Motor neuron (in vitro differentiated cells): ENCODE measurements around the gene CDYL. TPM values are rescaled to one million over a fixed set of nuclear protein-coding genes. Genes with fewer than 3 reads are reported as not detected.

Source experiments
- ATAC-seq, 8 experiments: fragments of 200-7000 bp; cut with Tn5 transposase; replicated peaks in 6 of 8; 2 replicates each; pipeline ENCODE4 v1.8.0; 2021; ENCODE audit warnings: mild to moderate bottlenecking in 8 of 8, moderate library complexity in 8 of 8
- H3K27ac ChIP-seq, 2 donors: fragments of 250-450 bp; sonication (Bioruptor Pico); 2 replicates each; pipeline ENCODE4 v1.9.0; 2021; ENCODE audit warnings: antibody characterized with exemption in 2 of 2, mild to moderate bottlenecking in 2 of 2, moderate library complexity in 1 of 2
- H3K4me1 ChIP-seq, 2 donors: fragments of 250-450 bp; sonication (Bioruptor Pico); replicated peaks in 1 of 2; 2 replicates each; pipeline ENCODE4 v1.6.1; 2021; ENCODE audit warnings: antibody characterized with exemption in 2 of 2, mild to moderate bottlenecking in 2 of 2, moderate library complexity in 1 of 2
- H3K4me3 ChIP-seq, 5 donors: fragments of 250-450 bp; sonication (Bioruptor Pico); 2 replicates each; pipeline ENCODE4 v1.9.0; 2021; ENCODE audit warnings: antibody characterized with exemption in 5 of 5, mild to moderate bottlenecking in 5 of 5, moderate library complexity in 4 of 5
- WGBS, 10 experiments: fragments of 450-650 bp; shearing (Covaris generic); methylation state at CpG; one replicate each; pipeline ENCODE4 v1.0.0; 2022; 5-methylcytosine and 5-hydroxymethylcytosine counted together
- in situ Hi-C, 9 experiments: fragments of 400-800 bp; cut with MboI; loops; one replicate each; pipeline ENCODE4 v1.15.0; 2021; ENCODE audit warnings: low sequenced_read_pairs in 9 of 9, low pct_unique_long_range_greater_than_20kb in 2 of 9; ENCODE audit not compliant: unreplicated experiment in 9 of 9
- total RNA-seq, 8 experiments: library from RNA; unstranded; fragments of 300-600 nt; gene quantifications; 2 replicates each; pipeline versions ENCODE4 v1.2.3 to v1.2.4, GENCODE V29; 2022

CDYL gene
- total RNA-seq, 8 experiments from 2014 or later, result 30.4 to 103 (median 62.0) TPM

DNA sequence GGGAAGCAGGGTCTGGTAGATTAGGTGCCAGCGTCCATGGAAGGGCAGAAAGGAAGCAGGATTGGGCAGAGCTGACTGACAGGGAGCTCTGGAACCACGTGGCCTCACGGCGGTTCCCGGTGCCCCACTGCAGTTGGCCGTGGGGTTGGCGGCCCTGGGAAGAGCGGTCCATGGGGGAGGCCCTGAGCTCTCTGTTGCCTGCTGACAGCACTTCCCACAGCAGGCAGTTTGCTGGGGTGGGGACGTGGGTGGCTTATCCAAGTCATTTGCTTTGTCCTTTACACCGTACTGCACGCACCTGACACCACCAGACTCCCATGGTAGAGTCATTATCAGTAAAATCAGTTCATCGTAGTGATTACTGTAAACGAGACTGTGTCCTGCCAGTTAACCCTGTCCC lies 171.5 kb downstream of the CDYL start:
- no peak for ATAC-seq
- no peak overlapping the region for H3K4me3 ChIP-seq
- H3K4me1 ChIP-seq, result peaks cover 26 to 29% of the 10 kb centered on the region in 2 donors
- H3K27ac ChIP-seq, result no peak overlapping the region
- in situ Hi-C loops, result loop anchor here in 1 of 9 experiments (25.0 kb wide), 1 partner anchor 635 kb away; no protein-coding TSS in a partner anchor
- WGBS, 10 experiments, result 83 to 100% (median 94%) methylated on average over 1 to 9 of the region's 13 CpGs; no CpG with 5 or more reads in 4 of the 10 experiments

- Histone ChIP-seq H3K4me1 (peaks cover 14 to 17% of the 10 kb centered on the region in 2 donors), H3K4me3 (no peak overlapping the region), H3K27ac (peak overlapping the region; percentile 56 to 84)
- 0 to 84% (median 65%) methylated on average over 2 to 13 of the region's 15 CpGs; no CpG with 5 or more reads in 3 of the 10 experiments for WGBS, 10 experiments
- in situ Hi-C loops, result loop anchor here in 1 of 9 experiments (25.0 kb wide), 1 partner anchor 637 kb away; no protein-coding TSS in a partner anchor
- ATAC-seq, result peak; percentile 84 to 95 (median 88)
Measured at GRCh38 chr6:4948781-4949450, 172.7 kb downstream of the CDYL start.

- Histone ChIP-seq H3K4me3 (no peak overlapping the region), H3K4me1 (peaks cover 14 to 15% of the 10 kb centered on the region in 2 donors), H3K27ac (no peak overlapping the region)
- ATAC-seq, result no peak
- in situ Hi-C loops, result no loop called here
- WGBS, 10 experiments, result 83 to 100% (median 94%) methylated on average over 3 to 7 of the region's 11 CpGs; no CpG with 5 or more reads in 5 of the 10 experiments
Measured at GRCh38 chr6:4950076-4950475, 173.9 kb downstream of the CDYL start.

- peak in 4 of 8 experiments; percentile 23 to 68 (median 42) for ATAC-seq
- in situ Hi-C loops, result no loop called here
- H3K27ac ChIP-seq, result no peak overlapping the region
- H3K4me1 ChIP-seq, result peaks cover 14 to 15% of the 10 kb centered on the region in 2 donors
- 75 to 100% (median 89%) methylated on average over 2 to 10 of the region's 14 CpGs; no CpG with 5 or more reads in 2 of the 10 experiments for WGBS, 10 experiments
- no peak overlapping the region for H3K4me3 ChIP-seq
Measured at GRCh38 chr6:4950836-4951533, 174.8 kb downstream of the CDYL start.

- in situ Hi-C loops, result no loop called here
- ATAC-seq, result no peak
- Histone ChIP-seq H3K4me3 (no peak overlapping the region), H3K27ac (no peak overlapping the region), H3K4me1 (peaks cover 8 to 9% of the 10 kb centered on the region in 2 donors)
- 85 to 100% (median 93%) methylated on average over 1 to 11 of the region's 12 CpGs; no CpG with 5 or more reads in 3 of the 10 experiments for WGBS, 10 experiments
Measured at GRCh38 chr6:4953440-4953839, 177.2 kb downstream of the CDYL start.

- ATAC-seq, result no peak
- in situ Hi-C loops, result no loop called here
- WGBS, 10 experiments, result 68 to 100% (median 94%) methylated on average over 2 to 5 of the region's 5 CpGs; no CpG with 5 or more reads in 4 of the 10 experiments
Measured at GRCh38 chr6:4956625-4957024, 180.4 kb downstream of the CDYL start.

DNA sequence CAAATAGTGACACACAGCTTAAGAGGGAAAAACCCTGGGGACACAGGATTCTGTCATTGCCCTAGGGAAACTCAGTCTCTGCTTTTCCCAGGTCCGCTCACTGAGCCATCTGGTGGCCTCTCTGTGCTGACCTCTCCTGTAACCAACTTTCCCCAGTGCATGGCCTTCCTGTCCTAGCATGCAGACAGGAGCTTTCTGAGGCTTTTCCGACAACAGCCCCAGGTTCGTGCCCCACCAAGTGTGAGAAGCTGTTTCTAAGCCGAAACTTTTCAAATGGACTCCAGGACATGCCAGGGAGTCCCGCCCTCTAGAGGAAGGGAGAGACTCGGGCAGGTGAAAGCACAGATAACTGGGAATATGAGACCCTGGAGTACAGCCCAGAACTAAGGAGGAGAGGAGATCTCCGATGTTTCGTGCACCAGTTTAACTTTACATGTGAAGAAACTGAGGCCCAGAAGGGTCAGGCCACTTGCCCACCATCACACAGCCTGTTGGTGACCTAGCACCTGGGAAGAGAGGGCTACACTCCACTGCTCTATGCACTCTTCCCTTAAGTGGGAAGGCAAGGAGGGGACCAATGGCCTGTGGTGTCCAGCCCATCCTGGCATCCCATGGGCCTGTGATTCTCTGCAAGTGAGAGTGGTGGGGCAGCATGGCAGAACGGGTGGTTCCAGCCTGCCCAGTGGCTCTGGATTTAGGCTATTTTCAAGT lies 181.5 kb downstream of the CDYL start:
- Histone ChIP-seq H3K4me1 (no peaks in the 10 kb centered on the region), H3K4me3 (no peak overlapping the region), H3K27ac (no peak overlapping the region)
- WGBS, 10 experiments, result 40 to 82% (median 67%) methylated on average over 2 to 6 of the region's 9 CpGs; no CpG with 5 or more reads in 3 of the 10 experiments
- ATAC-seq, result peak in 3 of 8 experiments; percentile 29 to 49 (median 39)
- in situ Hi-C loops, result no loop called here

More at GRCh38 chr6:4956625-4957024, 180.4 kb downstream of the CDYL start:
- H3K4me1 ChIP-seq, result no peaks in the 10 kb centered on the region
- H3K27ac ChIP-seq, result no peak overlapping the region
- no peak overlapping the region for H3K4me3 ChIP-seq

GRCh38 chr6:4958624-4959023 lies 182.4 kb downstream of the CDYL start:
- Histone ChIP-seq H3K4me3 (no peak overlapping the region), H3K4me1 (no peaks in the 10 kb centered on the region), H3K27ac (no peak overlapping the region)
- WGBS, 10 experiments, result 52 to 93% (median 86%) methylated on average over 2 to 3 of the region's 3 CpGs; no CpG with 5 or more reads in 1 of the 10 experiments
- no peak for ATAC-seq
- in situ Hi-C loops, result no loop called here

- WGBS, 10 experiments, result 42 to 90% (median 79%) methylated on average over 2 to 9 of the region's 10 CpGs
- H3K4me3 ChIP-seq, result no peak overlapping the region
- H3K4me1 ChIP-seq, result peaks cover 0 to 8% of the 10 kb centered on the region in 2 donors
- no peak overlapping the region for H3K27ac ChIP-seq
- peak in 1 of 8 experiments; percentile 9 for ATAC-seq
- in situ Hi-C loops, result no loop called here
Measured at GRCh38 chr6:4961322-4962168, 185.3 kb downstream of the CDYL start.

GRCh38 chr6:4962905-4963304 lies 186.7 kb downstream of the CDYL start:
- WGBS, 10 experiments, result 17 to 89% (median 57%) methylated on average over 1 to 2 of the region's 2 CpGs; no CpG with 5 or more reads in 5 of the 10 experiments
- in situ Hi-C loops, result no loop called here
- ATAC-seq, result peak in 1 of 8 experiments; percentile 56
- H3K27ac ChIP-seq, result no peak overlapping the region
- H3K4me1 ChIP-seq, result peaks cover 0 to 8% of the 10 kb centered on the region in 2 donors
- H3K4me3 ChIP-seq, result no peak overlapping the region

DNA sequence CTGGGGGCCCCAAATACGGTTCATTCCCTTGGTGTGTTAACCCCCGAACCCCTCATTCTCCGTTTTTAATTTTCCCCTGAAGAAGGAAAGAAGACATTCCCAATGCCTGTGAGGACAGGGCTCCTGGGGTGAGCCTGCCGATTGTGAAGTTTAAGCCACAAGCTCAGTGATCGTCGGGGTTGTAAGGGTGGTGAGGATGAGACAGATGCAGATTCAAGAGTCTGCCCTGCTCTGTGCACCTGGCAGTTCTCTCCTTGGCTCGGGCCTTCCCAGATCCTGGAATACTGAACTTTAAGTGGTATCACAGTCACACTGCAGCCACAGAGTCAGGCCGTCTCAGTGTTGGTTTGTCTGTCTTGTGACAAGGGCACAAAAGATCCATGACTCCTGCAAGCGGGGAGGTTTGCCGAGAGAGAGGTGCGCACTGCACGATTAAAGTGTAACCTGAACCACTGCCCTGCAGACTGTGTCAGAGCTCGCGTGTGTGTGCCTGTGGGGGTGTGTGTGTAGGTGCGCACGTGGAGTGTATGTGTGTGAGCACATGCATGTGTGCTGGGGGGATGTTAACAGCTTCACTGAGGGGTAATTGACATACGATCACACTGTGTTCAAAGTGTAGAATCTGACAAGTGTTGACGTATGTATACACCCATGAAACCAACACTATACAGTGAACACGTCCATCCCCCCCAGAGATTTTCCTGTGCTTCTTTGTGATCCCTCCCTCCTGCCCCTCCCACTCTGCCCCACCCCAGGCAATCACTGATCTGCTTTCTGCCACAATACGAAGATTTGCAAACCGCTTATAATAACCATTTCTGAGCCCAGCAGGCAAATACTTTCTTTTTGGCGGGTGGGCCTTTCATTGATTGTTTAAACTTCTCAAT lies 188.7 kb downstream of the CDYL start:
- in situ Hi-C loops, result no loop called here
- WGBS, 10 experiments, result 20 to 100% (median 53%) methylated on average over 1 to 10 of the region's 22 CpGs; no CpG with 5 or more reads in 2 of the 10 experiments
- Histone ChIP-seq H3K4me3 (no peak overlapping the region), H3K27ac (no peak overlapping the region), H3K4me1 (peaks cover 0 to 8% of the 10 kb centered on the region in 2 donors)
- ATAC-seq, result peak in 5 of 8 experiments; percentile 13 to 62 (median 30)
